ENCODE measurements around the gene TMEM203. TPM values are rescaled to one million over a fixed set of nuclear protein-coding genes. Genes with fewer than 3 reads are reported as not detected.

TMEM203 gene
- total and polyA plus RNA-seq, 10 of the 15 experiments (the other 5 are each of a cell fraction or from before 2014, with no cell fraction given), result 7.2 to 68.1 (median 33.8) TPM

- under 1% methylated on average over 60 of the region's 65 CpGs for WGBS (ENCODE audit: insufficient coverage, insufficient replicate concordance, low lambda C conversion rate, missing lambda C conversion rate)
- intact Hi-C loops (cut with micrococcal nuclease; ENCODE audit: unreplicated experiment), result no loop called here
- peak; percentile 73 for ATAC-seq
- Histone ChIP-seq H3K4me1 (ENCODE audit: control insufficient read depth, insufficient read depth, low read length) (peaks cover 31% of the 10 kb centered on the region), H3K9ac (ENCODE audit: control insufficient read depth, insufficient read depth, low read length) (no peak overlapping the region), H3K9me3 (replicated peaks; ENCODE audit: control insufficient read depth, insufficient read depth, low read length) (no peaks in the 10 kb centered on the region; the same call in 1 of the 3 replicates), H3K27ac (ENCODE audit: control insufficient read depth, insufficient read depth) (no peak overlapping the region), H2AFZ (ENCODE audit: control insufficient read depth, low read depth, low read length) (peak overlapping the region; percentile 50), H4K20me1 (ENCODE audit: control insufficient read depth, insufficient read depth) (no peaks in the 10 kb centered on the region), H3K27me3 (replicated peaks in 1 of 2; ENCODE audit: control insufficient read depth in 2 of 2, insufficient read depth in 2 of 2, low read length in 1 of 2) (no peaks in the 10 kb centered on the region), H3K79me2 (ENCODE audit: control insufficient read depth, insufficient read depth, low read length) (no peaks in the 10 kb centered on the region), H3K4me2 (ENCODE audit: control insufficient read depth, insufficient read depth) (peak overlapping the region; percentile 70), H3K36me3 (ENCODE audit: control insufficient read depth in 2 of 2, insufficient read depth in 2 of 2, low read length in 1 of 2) (no peaks in the 10 kb centered on the region), H3K4me3 (peak overlapping the region; percentile 39; the same call in 1 of the 2 replicates)
- ChIA-PET RAD21 (ENCODE audit: unreplicated experiment) (interaction anchor here (0.5 to 1.5 kb wide), 6 partner anchors 10 to 121 kb away, joined by 3 to 5 read pairs (median 4); partner anchors contain the start of genes TOR4A and TPRN), POLR2A (interaction anchor here (0.5 to 3.7 kb wide), 13 partner anchors 13 to 124 kb away, joined by 3 to 37 read pairs (median 6); partner anchors contain the start of genes LRRC26, RNF208, RNF224 and TUBB4B), CTCF (interaction anchor here (0.7 to 1.3 kb wide), 3 partner anchors 46 to 80 kb away, joined by 3 to 4 read pairs (median 4); partner anchors contain the start of gene MAN1B1), SMC1A (ENCODE audit: uncharacterized antibody, unreplicated experiment) (interaction anchor here (0.8 to 1.6 kb wide), 5 partner anchors 27 to 121 kb away, joined by 3 to 5 read pairs (median 3); partner anchors contain the start of genes ANAPC2, SSNA1 and TOR4A)
- DNase-seq (ENCODE audit: low read depth, low spot score), result no peak
- TSS peak; percentile 73 for BruUV-seq (replicated peaks)
- in situ Hi-C loops (cut with MboI), result no loop called here
- TF ChIP-seq EGR1 (IDR thresholded peaks at IDR 0.05; ENCODE audit: borderline replicate concordance in 1 of 2, low read depth in 2 of 2, low read length in 2 of 2), result peak in 1 of 2 experiments; percentile 45; a peak in 1 of 3 replicates
- TF ChIP-seq SP1 (IDR thresholded peaks at IDR 0.05; ENCODE audit: low read depth, low read length), result peak; percentile 16
- peak; percentile 29; the same call in 1 of the 2 replicates for TF ChIP-seq IKZF1 (conservative IDR thresholded peaks at IDR 0.05)
- no peak for TF ChIP-seq ZNF274 (IDR thresholded peaks at IDR 0.05; ENCODE audit: insufficient read depth, insufficient read length)
- TF ChIP-seq NFYB (IDR thresholded peaks at IDR 0.05; ENCODE audit: insufficient read depth, low read depth, low read length), result no peak
- TF ChIP-seq GATAD2B (conservative IDR thresholded peaks at IDR 0.05; ENCODE audit: low read depth), result peak; percentile 69; the same call in 1 of the 2 replicates
- TF ChIP-seq BHLHE40 (IDR thresholded peaks at IDR 0.05; ENCODE audit: borderline replicate concordance in 1 of 2, low read depth in 2 of 2, low read length in 1 of 2), result peak in 1 of 2 experiments; percentile 57; a peak in 1 of 4 replicates
- no peak for TF ChIP-seq STAT3 (IDR thresholded peaks at IDR 0.05; ENCODE audit: low read depth, low read length)
- no peak for TF ChIP-seq BMI1 (IDR thresholded peaks at IDR 0.05; ENCODE audit: borderline replicate concordance)
- TF ChIP-seq RELA (IDR thresholded peaks at IDR 0.05; ENCODE audit: borderline replicate concordance, partially characterized antibody), result no peak
- peak; percentile 48; the same call in 1 of the 2 replicates for TF ChIP-seq LARP7 (IDR thresholded peaks at IDR 0.05)
- no peak for TF ChIP-seq CREB1 (IDR thresholded peaks at IDR 0.05; ENCODE audit: low read depth)
- no peak for TF ChIP-seq NR2C2 (IDR thresholded peaks at IDR 0.05; ENCODE audit: borderline replicate concordance, control insufficient read depth, insufficient read length, low read depth)
- TF ChIP-seq TCF3 (IDR thresholded peaks at IDR 0.05; ENCODE audit: borderline replicate concordance, insufficient read depth, low read depth, low read length), result 0 out of 2 replicates have a peak, but pooled peaks have one; percentile 15
- FAIRE-seq, result no peak
These were observed 48.7 kb downstream of the TMEM203 start for GRCh38 chr9:137156567-137157375.

Small RNAs within 50 kb of the gene (microRNA-seq; reads per million reads assigned to microRNA genes)
- gene MIR3621, result 0.56 reads per million

Small RNAs within 50 kb of the gene (small RNA-seq; reads per million reads assigned to genes)
- gene MIR3621, result not detected

Other genes with a start within 250 kb of the TMEM203 start
Only the 7 nearest of the 31 such genes appear.
- gene ANAPC2, start 17.1 kb downstream of the TMEM203 start, total RNA-seq (2014; rRNA removed), result 18.1 and 26.1 TPM in 2 replicates
- 12.5 and 14.2 TPM in 2 replicates for gene ANAPC2, start 17.1 kb downstream of the TMEM203 start, total RNA-seq (2014; rRNA removed; fragmentation: Illumina TruSeq; extraction: Trizol)
- gene ANAPC2, start 17.1 kb downstream of the TMEM203 start, total RNA-seq (2021), result 62.2 and 65.2 TPM in 2 replicates
- 9.0 and 20.7 TPM in 2 replicates for gene ANAPC2, start 17.1 kb downstream of the TMEM203 start, polyA plus RNA-seq (2011; rRNA removed)
- gene ANAPC2, start 17.1 kb downstream of the TMEM203 start, polyA plus RNA-seq (2014; fragmentation: Illumina TruSeq; extraction: Trizol), result 6.0 and 12.0 TPM in 2 replicates
- gene ANAPC2, start 17.1 kb downstream of the TMEM203 start, polyA plus RNA-seq (2014; fragmentation: Nextera tagmentation; extraction: Ambion mirVana), result under 1 TPM; 0.03 to 0.04 TPM
- 53.1 and 60.9 TPM in 2 replicates for gene ANAPC2, start 17.1 kb downstream of the TMEM203 start, polyA plus RNA-seq (2014; rRNA removed)
- gene ANAPC2, start 17.1 kb downstream of the TMEM203 start, polyA plus RNA-seq (2016; fragmentation: Nextera tagmentation; extraction: Ambion mirVana), result 10 to 100 TPM; 20.2 to 21.0 TPM
- gene SSNA1, start 17.0 kb downstream of the TMEM203 start, total RNA-seq (2014; rRNA removed), result 72.6 and 96.6 TPM in 2 replicates
- 48.5 and 54.2 TPM in 2 replicates for gene SSNA1, start 17.0 kb downstream of the TMEM203 start, total RNA-seq (2014; rRNA removed; fragmentation: Illumina TruSeq; extraction: Trizol)
- 84.8 and 88.3 TPM in 2 replicates for gene SSNA1, start 17.0 kb downstream of the TMEM203 start, total RNA-seq (2021)
- gene SSNA1, start 17.0 kb downstream of the TMEM203 start, polyA plus RNA-seq (2011; rRNA removed), result 33.4 and 67.6 TPM in 2 replicates
- 4.1 and 40.5 TPM in 2 replicates for gene SSNA1, start 17.0 kb downstream of the TMEM203 start, polyA plus RNA-seq (2014; fragmentation: Illumina TruSeq; extraction: Trizol)
- gene SSNA1, start 17.0 kb downstream of the TMEM203 start, polyA plus RNA-seq (2014; fragmentation: Nextera tagmentation; extraction: Ambion mirVana), result 10 to 100 TPM in 1 of 2 experiments, under 1 TPM in 1; 0.63 to 13.4 TPM
- gene SSNA1, start 17.0 kb downstream of the TMEM203 start, polyA plus RNA-seq (2014; rRNA removed), result 122 and 138 TPM in 2 replicates
- gene SSNA1, start 17.0 kb downstream of the TMEM203 start, polyA plus RNA-seq (2016; fragmentation: Nextera tagmentation; extraction: Ambion mirVana), result 100 to 1,000 TPM; 122 to 139 TPM
- gene TPRN, start 4.9 kb downstream of the TMEM203 start, total RNA-seq (2014; rRNA removed), result 7.5 and 9.1 TPM in 2 replicates
- 3.8 and 4.1 TPM in 2 replicates for gene TPRN, start 4.9 kb downstream of the TMEM203 start, total RNA-seq (2014; rRNA removed; fragmentation: Illumina TruSeq; extraction: Trizol)
- gene TPRN, start 4.9 kb downstream of the TMEM203 start, total RNA-seq (2021), result 19.5 and 19.6 TPM in 2 replicates
- 1.2 and 2.9 TPM in 2 replicates for gene TPRN, start 4.9 kb downstream of the TMEM203 start, polyA plus RNA-seq (2011; rRNA removed)
- gene TPRN, start 4.9 kb downstream of the TMEM203 start, polyA plus RNA-seq (2014; fragmentation: Illumina TruSeq; extraction: Trizol), result 0.08 and 2.0 TPM in 2 replicates
- gene TPRN, start 4.9 kb downstream of the TMEM203 start, polyA plus RNA-seq (2014; fragmentation: Nextera tagmentation; extraction: Ambion mirVana), result under 1 TPM; 0.18 to 0.75 TPM
- 9.6 and 10.8 TPM in 2 replicates for gene TPRN, start 4.9 kb downstream of the TMEM203 start, polyA plus RNA-seq (2014; rRNA removed)
- 1 to 10 TPM; 2.0 to 3.2 TPM for gene TPRN, start 4.9 kb downstream of the TMEM203 start, polyA plus RNA-seq (2016; fragmentation: Nextera tagmentation; extraction: Ambion mirVana)
- gene NDOR1, start 52 bp upstream of the TMEM203 start, total RNA-seq (2014; rRNA removed), result 10.8 and 16.3 TPM in 2 replicates
- 4.6 and 5.9 TPM in 2 replicates for gene NDOR1, start 52 bp upstream of the TMEM203 start, total RNA-seq (2014; rRNA removed; fragmentation: Illumina TruSeq; extraction: Trizol)
- gene NDOR1, start 52 bp upstream of the TMEM203 start, total RNA-seq (2021), result 28.2 and 32.9 TPM in 2 replicates
- 1.7 and 5.4 TPM in 2 replicates for gene NDOR1, start 52 bp upstream of the TMEM203 start, polyA plus RNA-seq (2011; rRNA removed)
- 0.86 and 3.4 TPM in 2 replicates for gene NDOR1, start 52 bp upstream of the TMEM203 start, polyA plus RNA-seq (2014; fragmentation: Illumina TruSeq; extraction: Trizol)
- gene NDOR1, start 52 bp upstream of the TMEM203 start, polyA plus RNA-seq (2014; fragmentation: Nextera tagmentation; extraction: Ambion mirVana), result under 1 TPM; 0.04 to 0.05 TPM
- 28.1 and 30.2 TPM in 2 replicates for gene NDOR1, start 52 bp upstream of the TMEM203 start, polyA plus RNA-seq (2014; rRNA removed)
- gene NDOR1, start 52 bp upstream of the TMEM203 start, polyA plus RNA-seq (2016; fragmentation: Nextera tagmentation; extraction: Ambion mirVana), result 10 to 100 TPM; 18.0 to 21.7 TPM
- 0.73 and 0.87 TPM in 2 replicates for gene RNF208, start 16.6 kb upstream of the TMEM203 start, total RNA-seq (2014; rRNA removed)
- 0.13 and 0.14 TPM in 2 replicates for gene RNF208, start 16.6 kb upstream of the TMEM203 start, total RNA-seq (2014; rRNA removed; fragmentation: Illumina TruSeq; extraction: Trizol)
- 10.7 and 12.0 TPM in 2 replicates for gene RNF208, start 16.6 kb upstream of the TMEM203 start, total RNA-seq (2021)
- gene RNF208, start 16.6 kb upstream of the TMEM203 start, polyA plus RNA-seq (2011; rRNA removed), result 0.16 and 0.30 TPM in 2 replicates
- gene RNF208, start 16.6 kb upstream of the TMEM203 start, polyA plus RNA-seq (2014; fragmentation: Illumina TruSeq; extraction: Trizol), result 0.62 TPM in 1 of 2 replicates, not detected in the other
- under 1 TPM; 0.06 to 0.80 TPM for gene RNF208, start 16.6 kb upstream of the TMEM203 start, polyA plus RNA-seq (2014; fragmentation: Nextera tagmentation; extraction: Ambion mirVana)
- 4.6 and 5.4 TPM in 2 replicates for gene RNF208, start 16.6 kb upstream of the TMEM203 start, polyA plus RNA-seq (2014; rRNA removed)
- gene RNF208, start 16.6 kb upstream of the TMEM203 start, polyA plus RNA-seq (2016; fragmentation: Nextera tagmentation; extraction: Ambion mirVana), result 1 to 10 TPM; 1.0 to 1.2 TPM
- 1.9 and 2.8 TPM in 2 replicates for gene CYSRT1, start 19.5 kb upstream of the TMEM203 start, total RNA-seq (2014; rRNA removed)
- gene CYSRT1, start 19.5 kb upstream of the TMEM203 start, total RNA-seq (2014; rRNA removed; fragmentation: Illumina TruSeq; extraction: Trizol), result 0.46 and 0.67 TPM in 2 replicates
- 0.97 and 1.6 TPM in 2 replicates for gene CYSRT1, start 19.5 kb upstream of the TMEM203 start, total RNA-seq (2021)
- 0.58 and 0.73 TPM in 2 replicates for gene CYSRT1, start 19.5 kb upstream of the TMEM203 start, polyA plus RNA-seq (2011; rRNA removed)
- 0.34 TPM in 1 of 2 replicates, not detected in the other for gene CYSRT1, start 19.5 kb upstream of the TMEM203 start, polyA plus RNA-seq (2014; fragmentation: Illumina TruSeq; extraction: Trizol)
- under 1 TPM in 1 of 2 experiments, not detected in 1; 0.24 TPM for gene CYSRT1, start 19.5 kb upstream of the TMEM203 start, polyA plus RNA-seq (2014; fragmentation: Nextera tagmentation; extraction: Ambion mirVana)
- gene CYSRT1, start 19.5 kb upstream of the TMEM203 start, polyA plus RNA-seq (2014; rRNA removed), result 2.8 and 3.1 TPM in 2 replicates
- 1 to 10 TPM; 3.0 to 3.6 TPM for gene CYSRT1, start 19.5 kb upstream of the TMEM203 start, polyA plus RNA-seq (2016; fragmentation: Nextera tagmentation; extraction: Ambion mirVana)
- not detected in 2 replicates for gene RNF224, start 21.9 kb upstream of the TMEM203 start, total RNA-seq (2014; rRNA removed)
- gene RNF224, start 21.9 kb upstream of the TMEM203 start, total RNA-seq (2014; rRNA removed; fragmentation: Illumina TruSeq; extraction: Trizol), result not detected in 2 replicates
- not detected in 2 replicates for gene RNF224, start 21.9 kb upstream of the TMEM203 start, total RNA-seq (2021)
- not detected in 2 replicates for gene RNF224, start 21.9 kb upstream of the TMEM203 start, polyA plus RNA-seq (2011; rRNA removed)
- gene RNF224, start 21.9 kb upstream of the TMEM203 start, polyA plus RNA-seq (2014; fragmentation: Illumina TruSeq; extraction: Trizol), result not detected in 2 replicates
- gene RNF224, start 21.9 kb upstream of the TMEM203 start, polyA plus RNA-seq (2014; fragmentation: Nextera tagmentation; extraction: Ambion mirVana), result not detected
- not detected in 2 replicates for gene RNF224, start 21.9 kb upstream of the TMEM203 start, polyA plus RNA-seq (2014; rRNA removed)
- gene RNF224, start 21.9 kb upstream of the TMEM203 start, polyA plus RNA-seq (2016; fragmentation: Nextera tagmentation; extraction: Ambion mirVana), result not detected

Measured in GM12878 (cell line).